ENCODE measurements around the gene TMEM47.

DNA sequence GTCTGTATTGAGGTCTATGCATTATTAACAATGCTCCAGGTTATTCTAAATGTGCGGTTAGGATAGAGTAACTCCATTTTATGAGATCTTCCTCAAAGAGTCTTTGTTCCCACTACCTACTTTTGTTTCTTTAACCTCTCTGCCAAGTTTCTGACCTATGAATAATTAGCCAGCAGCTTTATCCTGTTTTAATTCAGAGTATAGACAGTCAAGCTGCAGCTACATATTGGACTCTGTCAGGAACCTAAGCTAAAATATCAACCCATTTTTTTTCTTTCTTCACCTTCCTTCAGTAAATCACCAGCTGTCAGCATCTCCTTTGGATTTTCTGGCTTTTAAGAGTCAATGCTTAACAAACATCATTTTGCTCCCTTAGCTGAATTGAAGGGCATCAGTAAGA lies 72.3 kb downstream of the TMEM47 start:
- TF ChIP-seq, protein P1, sequence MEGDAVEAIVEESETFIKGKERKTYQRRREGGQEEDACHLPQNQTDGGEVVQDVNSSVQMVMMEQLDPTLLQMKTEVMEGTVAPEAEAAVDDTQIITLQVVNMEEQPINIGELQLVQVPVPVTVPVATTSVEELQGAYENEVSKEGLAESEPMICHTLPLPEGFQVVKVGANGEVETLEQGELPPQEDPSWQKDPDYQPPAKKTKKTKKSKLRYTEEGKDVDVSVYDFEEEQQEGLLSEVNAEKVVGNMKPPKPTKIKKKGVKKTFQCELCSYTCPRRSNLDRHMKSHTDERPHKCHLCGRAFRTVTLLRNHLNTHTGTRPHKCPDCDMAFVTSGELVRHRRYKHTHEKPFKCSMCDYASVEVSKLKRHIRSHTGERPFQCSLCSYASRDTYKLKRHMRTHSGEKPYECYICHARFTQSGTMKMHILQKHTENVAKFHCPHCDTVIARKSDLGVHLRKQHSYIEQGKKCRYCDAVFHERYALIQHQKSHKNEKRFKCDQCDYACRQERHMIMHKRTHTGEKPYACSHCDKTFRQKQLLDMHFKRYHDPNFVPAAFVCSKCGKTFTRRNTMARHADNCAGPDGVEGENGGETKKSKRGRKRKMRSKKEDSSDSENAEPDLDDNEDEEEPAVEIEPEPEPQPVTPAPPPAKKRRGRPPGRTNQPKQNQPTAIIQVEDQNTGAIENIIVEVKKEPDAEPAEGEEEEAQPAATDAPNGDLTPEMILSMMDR (IDR thresholded peaks at IDR 0.05) = no peak
- TF ChIP-seq POLR2AphosphoS5 (IDR thresholded peaks at IDR 0.05) = no peak
- no peak for TF ChIP-seq EP300 (IDR thresholded peaks at IDR 0.05)

Measured in upper lobe of left lung (tissue), 4 donors.